A204.1 (cell line): ENCODE measurements around the gene PRDM10.
"Not testable (repeated sequence)": the region's sequence is repeated elsewhere in the genome, so short reads cannot be mapped to it uniquely, and the experiment has no call there.

Source experiments
- FAIRE-seq: peaks from 2 replicates; lab custom pipeline; 2012; peaks lifted over from hg19 to GRCh38; lab: Jason Lieb, UNC

The PRDM10 gene

DNA sequence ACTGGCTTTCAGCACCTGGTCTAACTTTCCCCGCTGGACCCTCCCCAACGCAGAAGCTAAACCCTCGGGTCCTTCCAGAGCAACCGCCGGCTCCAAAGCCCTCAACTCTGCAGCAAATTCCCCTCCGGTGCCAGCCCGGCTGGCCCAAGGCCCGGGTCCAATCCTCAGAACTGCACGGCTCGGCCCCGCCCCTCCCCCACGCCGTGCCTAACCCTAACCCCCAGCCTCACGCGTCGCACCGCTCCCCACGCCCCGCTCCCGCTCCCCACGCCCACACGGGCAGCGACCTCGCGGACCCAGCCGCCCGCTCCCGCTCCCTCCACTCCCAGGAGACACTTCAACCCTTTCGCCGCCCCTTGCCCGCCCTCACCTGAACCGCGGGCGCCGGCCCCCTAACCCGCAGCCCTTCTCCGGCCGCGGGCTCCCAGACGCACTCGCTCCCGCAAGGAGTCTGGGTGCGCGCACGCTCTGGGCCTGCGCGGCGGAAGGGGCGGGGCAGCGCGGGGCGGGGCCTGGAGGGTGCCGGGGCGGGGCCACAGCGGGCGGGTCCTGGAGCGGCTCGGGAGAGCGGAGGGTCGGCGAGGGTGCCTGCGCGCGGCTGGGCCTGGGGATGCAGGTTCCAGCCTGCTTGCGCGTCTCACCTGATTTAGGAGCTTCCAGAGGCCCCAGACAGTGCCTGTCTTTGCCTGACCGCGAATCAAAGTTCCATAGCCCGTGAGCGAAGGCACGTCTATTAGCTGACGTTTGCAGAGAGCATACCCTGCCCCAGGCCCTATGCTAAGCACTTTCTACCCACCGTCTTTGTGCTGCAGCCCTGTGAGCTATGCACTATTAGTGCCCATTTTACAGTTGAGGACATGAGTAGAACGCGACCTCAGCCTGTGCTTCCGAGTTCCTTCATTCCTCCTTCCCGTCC lies 107.3 kb downstream of the PRDM10 start, which contains the start of gene NFRKB:
TSS of gene NFRKB (minus strand) at position 453 of the 916 bp plus-strand sequence. CDS start 2,729 bp downstream, outside the sequence.
- no peak for FAIRE-seq

DNA sequence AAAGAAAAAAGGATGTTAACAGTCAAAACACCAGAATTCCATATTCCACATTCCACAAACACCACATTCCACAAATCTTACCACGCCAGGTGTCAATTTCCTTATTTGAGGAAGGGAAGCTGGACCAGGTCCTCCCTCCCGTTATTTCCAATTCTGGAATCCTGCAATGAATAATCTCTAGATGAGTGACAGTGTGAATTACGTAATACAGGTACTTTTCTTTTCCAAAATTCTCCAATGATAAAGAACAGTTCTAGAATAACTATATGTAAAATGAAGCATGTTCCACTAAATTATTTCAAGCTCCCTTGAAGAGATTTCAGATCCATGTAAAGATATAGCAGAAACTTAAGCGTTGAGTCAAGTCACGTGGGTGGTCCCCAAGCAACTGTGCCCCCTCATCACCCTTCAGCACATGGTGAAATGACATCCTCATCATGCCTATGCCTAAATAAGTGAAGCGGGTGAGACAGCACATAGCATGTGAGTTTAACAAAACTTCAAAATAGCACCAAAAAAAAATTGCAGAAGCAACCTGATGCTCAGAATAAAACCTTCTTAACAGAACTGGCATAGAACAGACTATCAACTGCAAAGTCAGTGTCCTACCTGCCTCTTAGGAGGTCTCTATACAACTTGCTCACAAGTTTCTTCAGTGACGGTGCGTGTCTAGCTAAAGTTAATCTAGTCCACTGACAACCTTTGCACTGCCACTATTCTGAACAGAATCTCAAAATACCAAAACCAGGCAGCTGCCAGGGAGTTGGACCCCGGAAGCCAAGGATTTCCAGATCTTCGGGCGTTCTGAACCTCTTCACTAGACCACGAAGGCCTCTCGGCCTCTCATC lies 108.1 kb downstream of the PRDM10 start:
- no peak for FAIRE-seq

DNA sequence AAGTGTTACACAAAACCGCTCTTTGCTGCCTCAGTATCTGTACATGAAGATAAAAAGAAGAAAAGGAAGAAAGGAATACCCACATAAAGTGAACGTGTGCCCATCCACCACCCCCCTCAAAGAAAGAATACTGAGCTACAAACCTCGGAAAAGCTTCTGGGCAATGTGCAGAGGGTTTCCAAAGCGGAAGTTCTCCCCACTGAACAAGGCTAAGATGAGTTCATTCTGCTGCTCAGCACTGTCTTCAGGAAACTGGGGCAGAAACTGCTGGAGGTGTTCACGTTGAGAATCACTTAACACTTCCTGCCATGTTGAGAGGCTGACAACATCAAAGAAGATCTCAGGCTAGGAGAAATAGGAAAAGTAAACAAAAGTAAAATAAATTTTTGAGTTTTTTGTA lies 114.2 kb downstream of the PRDM10 start:
- FAIRE-seq, result no peak

DNA sequence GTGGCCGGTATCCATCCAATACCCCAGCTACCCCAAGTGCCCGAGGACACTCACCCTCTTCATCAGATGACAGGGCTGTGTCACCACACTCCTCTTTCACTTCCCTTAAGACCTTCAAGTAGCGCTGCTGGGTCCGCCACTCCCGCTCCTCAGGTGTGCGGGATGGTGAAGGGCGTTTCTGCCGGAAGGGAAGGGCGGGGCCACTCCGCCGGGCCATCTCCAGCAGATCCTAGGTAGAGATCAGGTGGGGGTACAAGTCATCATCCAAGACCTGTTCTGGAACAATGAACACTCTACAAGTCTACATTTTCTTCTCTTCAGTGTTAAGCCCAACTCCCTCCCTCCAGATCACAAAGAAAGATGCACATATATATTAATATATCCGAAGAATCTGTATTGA lies 117.3 kb downstream of the PRDM10 start:
- FAIRE-seq, result no peak

DNA sequence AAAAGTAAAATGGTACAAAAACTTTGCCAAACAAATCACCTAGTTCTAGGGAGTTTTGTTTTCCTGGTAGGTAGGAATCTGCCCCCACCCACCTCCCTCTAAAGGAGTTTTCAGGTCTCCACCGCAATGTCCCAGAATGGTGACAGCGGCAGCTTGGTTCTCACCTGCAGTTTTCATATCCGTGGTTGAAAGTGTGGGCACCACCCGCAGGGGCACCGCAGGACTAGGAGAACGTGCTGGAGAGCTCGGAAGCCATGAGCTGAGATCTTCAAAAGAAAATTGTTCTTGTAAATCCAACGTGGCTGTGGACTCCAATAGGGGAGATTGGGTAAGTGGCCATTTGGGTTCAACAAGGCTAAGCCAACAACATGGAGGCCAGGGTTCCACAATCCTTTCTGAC lies 118.1 kb downstream of the PRDM10 start:
- no peak for FAIRE-seq

DNA sequence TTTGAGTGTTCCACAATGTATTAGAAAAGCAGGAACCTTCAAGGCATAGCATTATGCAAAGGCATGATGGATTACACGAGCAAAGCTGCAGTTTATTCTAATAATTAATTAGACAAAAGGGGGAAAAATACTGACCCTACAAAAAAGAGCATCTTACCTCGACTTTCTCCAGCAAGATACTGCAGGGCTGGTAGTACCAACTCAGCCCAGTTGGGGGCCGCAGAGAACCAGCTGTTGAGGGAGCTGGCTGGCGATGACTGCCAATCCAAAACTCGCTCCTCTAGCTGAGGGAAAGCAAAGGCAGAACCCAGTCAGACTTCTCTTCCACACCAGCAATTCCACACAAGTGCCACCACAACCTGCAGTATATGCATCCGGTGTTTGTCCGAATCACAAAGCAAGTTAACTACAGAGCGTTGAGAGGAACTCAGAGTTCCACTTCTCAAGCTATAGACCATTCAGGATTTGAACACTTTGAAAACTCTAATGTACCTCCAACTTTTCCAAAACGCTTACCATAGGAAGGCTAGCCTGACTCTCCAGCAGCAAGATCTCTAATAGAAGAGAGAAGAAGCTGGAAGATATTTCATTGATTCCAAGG lies 121.0 kb downstream of the PRDM10 start:
- FAIRE-seq, result no peak

DNA sequence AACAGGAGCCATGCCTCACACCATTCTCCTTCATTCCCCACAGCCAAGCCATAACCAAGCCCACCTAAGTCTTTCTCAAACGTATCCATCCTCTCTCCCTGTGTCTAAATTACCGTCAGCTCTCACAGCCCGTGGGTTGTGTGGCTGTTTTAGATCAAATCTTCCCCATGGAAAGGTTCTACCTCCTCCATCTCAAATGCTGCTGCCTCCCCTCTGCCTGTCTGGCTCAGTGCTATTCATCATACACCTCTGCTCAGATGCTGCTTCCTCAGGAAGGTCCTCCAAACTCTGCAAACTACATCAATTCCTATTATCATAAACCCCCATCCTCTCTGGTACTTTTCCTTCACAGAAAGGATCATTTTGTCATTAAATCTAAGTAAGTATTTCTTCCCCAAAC lies 122.3 kb downstream of the PRDM10 start:
- FAIRE-seq, result no peak

DNA sequence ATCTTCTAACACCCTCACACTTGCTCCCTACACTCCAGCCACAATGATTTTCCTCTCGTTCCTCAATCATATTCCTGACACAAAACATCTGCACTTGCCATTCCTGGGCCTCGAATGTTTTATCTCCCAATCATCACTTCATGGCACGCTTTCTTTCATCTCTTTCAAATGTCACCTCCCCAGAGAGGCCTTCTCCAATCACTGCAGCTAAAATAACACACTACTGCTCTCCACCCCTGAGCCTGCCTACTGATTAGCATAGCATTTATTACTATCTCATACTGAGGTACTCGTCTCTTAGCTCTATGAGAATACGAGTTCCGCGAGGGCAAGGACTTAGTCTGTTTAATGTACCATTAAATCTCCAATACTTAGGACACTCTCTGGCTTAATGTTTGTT lies 130.7 kb downstream of the PRDM10 start:
- no peak for FAIRE-seq

DNA sequence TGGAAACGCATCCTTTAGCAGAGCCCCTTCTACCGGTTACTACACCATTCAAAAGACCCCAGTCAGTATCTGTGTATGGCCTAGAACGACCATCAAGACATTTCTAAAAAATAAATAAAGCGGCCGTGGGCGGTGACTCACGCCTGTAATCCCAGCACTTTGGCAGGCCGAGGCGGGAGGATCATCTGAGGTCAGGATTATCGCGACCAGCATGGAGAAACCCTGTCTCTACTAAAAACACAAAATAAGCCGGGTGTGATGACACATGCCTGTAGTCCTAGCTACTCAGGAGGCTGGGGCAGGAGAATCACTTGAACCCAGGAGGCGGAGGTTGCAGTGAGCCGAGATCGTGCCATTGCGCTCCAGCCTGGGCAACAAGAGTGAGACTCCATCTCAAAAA lies 134.0 kb downstream of the PRDM10 start:
- not testable (repeated sequence) for FAIRE-seq

DNA sequence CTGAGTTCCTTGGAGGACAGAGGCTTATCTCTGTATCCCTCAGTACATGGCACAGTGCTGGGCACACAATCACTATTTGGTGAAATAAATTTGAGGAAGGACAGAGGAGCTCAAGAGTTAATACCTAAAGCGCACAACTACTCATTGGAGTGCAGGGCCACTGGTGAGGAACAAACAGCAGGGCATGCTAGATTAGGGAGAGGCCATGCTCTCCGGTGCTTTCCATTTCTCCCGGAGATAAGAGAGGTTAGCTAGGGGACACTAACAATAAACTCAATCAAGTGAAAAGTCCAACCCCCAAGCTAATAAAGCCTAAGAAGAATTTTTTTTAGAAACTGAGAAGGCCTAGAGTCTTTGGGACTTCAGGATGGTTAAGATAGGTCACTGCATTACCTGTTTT lies 136.3 kb downstream of the PRDM10 start:
- FAIRE-seq, result no peak

DNA sequence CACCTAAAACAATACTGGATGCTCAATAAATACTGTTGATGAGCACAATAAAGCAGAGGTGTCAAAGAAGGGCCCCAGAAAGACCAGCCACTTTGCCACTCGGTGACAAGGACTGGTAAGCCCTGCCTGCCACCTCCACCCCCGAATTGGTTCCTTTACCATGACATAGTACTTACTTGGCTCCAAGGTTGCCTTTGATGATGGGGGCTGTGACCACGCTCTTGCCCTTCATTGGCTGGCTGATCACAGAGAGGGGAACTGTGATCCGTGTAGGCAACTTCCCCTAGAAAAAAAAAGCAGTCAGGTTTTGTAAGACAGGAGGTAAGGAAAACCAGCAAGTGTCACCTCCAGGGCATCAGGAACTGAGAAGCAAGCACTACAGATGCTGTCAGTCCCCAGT lies 136.9 kb downstream of the PRDM10 start:
- no peak for FAIRE-seq

DNA sequence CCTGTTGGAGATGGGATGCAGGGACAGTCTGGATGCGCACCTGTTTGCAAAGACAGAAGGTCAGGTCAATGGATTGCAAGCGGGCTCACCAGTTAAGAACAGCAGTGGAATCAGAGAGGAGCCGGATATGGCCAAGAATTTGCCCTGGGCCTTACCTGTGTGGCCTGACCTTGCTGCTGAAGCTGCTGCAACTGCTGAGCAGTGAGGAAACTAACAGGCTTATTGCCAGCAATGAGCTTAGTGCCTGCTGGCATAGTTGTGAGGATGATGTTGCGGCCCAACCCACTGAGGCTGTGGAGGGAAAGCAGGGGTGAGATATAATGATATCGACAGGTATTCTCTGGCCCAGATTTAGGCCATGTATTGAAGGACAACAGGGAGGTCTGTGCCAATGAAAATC lies 137.8 kb downstream of the PRDM10 start:
- FAIRE-seq, result no peak

DNA sequence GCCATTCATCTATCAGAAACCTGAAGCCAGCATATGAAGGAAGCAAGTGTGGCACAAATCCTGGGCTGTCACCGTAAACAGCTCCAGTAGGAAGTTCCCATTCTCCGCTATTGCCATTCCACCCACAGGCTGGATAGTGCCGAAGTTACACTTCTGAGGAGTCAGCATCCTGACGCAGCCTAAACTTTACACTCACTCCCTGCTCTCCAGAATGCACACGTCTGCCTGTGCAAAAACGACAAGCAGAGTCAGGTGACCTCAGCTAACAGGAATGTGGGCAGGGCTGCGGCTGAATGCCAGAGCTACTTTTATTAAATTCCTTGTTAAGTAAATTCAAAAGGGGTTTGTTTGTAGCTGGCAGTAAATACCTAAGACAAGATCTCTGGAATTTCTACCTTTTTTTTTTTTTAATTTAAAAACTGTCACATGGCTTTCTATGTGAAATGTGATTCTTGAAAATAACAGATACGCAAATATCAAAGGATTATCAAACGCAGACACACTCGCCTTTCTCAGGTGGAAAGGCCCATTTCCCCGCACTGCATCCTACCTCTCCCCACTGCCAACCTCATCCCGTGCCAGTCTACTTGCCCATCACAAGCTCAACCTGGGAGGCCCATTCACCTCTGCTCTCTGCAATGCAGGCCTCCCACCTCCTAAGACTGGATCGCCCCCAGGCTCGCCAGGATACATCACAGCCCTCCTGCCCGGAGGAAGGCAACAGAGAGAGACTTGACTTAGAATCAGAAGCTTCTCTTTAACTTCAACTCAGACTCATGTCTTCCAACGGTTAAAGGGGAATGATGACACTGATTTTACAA lies 140.7 kb downstream of the PRDM10 start:
- FAIRE-seq, result no peak

DNA sequence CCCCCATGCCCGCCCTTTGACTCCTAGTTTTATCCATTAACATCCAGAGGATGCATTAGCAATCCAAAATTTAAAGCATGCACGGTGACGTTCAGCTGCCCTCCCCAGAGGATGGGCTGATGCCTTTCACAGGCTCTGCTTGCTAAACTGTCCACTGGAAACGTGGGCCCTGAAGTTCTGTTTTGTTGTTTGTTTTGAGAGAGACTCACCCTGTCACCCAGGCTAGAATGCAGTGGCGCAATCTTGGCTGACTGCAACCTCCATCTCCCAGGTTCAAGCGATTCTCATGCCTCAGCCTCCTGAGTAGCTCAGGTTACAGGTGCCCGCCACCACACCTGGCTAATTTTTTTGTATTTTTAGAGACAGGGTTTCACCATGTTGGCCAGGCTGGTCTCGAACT lies 146.6 kb downstream of the PRDM10 start:
- FAIRE-seq, result no peak

DNA sequence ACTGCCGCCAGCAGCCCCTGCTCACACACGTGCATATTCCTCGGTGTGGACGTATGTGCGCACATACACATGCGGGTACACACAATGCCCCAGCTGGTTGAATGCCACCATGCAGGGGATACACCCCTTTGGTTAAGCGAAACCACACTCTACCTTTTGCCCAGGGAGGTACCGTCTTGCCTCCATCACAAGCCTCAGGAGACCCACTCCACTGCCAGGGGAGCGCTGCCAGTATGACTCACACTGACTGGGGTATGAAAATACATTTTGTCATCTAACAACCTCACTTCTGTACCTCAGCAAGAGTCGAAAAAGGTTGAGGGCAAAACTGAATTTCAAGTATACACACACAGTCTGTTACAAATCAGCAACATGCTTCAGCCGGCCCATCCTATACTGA lies 147.5 kb downstream of the PRDM10 start:
- no peak for FAIRE-seq

DNA sequence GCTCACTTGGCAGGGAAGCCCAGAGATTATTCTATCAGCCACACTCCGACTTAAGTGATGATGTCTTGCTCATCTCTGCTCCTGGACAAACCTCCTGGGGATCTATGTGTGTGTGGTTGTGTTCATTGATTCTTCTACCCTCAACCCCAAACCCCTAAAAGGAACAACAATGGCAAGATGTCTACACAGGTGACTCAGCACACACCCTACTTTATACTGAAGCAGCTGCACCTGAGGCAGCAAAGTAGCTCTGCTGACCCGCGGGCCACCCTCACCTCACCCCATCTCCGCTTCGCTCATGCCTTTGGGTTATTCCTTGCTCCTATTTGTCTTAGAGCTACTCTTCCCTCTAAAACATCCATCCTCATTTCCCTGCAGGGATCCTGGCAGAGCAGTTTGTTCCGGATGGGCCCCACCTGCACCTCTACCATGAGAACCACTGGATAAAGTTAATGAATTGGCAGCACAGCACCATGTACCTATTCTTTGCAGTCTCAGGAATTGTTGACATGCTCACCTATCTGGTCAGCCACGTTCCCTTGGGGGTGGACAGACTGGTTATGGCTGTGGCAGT lies 148.3 kb downstream of the PRDM10 start:
- no peak for FAIRE-seq

DNA sequence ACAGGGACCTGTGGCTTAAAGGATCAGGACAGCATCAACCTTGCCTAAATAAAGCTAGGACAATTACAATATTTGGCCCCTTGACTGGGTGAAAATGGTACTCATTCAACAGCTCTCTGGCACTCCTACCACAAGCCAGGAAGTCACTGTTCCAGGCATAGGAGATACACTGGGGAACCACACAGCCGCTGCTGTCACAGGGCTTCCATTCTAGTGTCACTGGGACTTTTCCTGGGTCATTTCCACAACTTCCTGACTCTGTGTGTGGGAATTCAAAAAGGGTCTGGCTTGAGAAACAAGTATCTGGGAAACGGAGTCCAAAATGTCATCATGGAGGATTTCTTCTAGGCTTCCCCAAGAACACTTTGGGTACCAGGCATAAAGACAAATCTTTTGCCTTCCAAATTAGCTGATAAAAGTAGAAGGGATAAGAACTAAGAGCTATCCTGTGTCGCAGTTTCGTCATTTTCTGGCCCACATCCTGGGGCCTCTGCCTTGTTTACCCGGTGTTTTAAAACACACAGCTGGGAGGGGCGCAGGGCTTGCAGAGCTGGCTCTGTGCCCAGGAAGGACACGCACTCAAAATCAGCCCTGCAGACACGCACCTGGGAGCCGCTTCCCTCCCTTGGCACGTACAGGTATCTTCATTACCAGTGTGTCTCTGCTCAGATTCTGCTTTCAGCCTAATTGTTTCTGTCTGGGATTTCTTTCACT lies 149.0 kb downstream of the PRDM10 start:
- no peak for FAIRE-seq

DNA sequence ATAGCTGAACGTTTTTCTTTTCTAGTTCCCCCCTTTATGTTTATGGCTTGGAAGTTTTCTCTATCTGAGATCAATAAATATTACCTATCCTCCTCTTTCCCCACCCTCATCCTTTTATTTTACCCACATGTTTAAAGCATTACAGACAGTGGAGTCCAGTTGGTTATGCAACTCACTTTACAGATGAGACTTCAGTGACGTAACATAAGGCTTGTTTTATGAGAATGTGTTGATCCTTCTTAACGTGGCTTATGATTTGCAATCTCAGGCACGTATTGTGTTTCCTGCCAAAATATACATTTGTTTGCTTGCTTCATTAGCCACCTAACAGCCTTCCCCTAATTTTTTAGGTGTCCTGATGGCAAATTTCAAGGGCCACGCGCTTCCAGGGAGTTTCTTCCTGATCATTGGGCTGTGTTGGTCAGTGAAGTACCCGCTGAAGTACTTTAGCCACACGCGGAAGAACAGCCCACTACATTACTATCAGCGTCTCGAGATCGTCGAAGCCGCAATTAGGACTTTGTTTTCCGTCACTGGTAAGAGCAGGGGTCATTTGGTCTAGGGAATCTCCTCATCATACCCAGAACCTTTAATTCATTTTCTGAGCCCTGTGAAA lies 150.4 kb downstream of the PRDM10 start:
- FAIRE-seq, result no peak
